NCI-H2029 (cell line): ENCODE results near the gene HBA2.
A peak's percentile ranks its signal among the peaks of the same experiment; 100 is the strongest.
"Not testable (repeated sequence)": the region's sequence is repeated elsewhere in the genome, so short reads cannot be mapped to it uniquely, and the experiment has no call there.

Experiments
- DNase-seq: peaks from one replicate; lab custom pipeline; 2025; lab: John Stamatoyannopoulos, UW

HBA2 gene

DNA sequence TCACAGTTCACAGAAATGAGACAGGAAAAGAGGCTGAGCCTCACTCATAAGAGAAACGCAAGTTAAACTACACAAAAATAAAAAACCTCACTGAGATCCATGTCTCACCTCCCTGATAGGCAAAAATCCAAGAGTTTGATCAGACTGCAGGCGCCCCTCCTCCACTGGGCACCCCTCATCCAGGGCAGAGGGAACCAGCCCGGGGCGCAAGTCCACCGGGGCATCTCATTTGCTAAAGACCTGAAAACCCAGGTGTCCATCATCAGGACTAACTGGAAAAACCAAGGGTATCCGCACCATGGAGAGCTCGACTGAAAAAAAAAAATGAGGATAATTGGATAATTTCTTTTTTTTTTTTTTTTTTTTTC lies 17.7 kb upstream of the HBA2 start:
- no peak for DNase-seq

DNA sequence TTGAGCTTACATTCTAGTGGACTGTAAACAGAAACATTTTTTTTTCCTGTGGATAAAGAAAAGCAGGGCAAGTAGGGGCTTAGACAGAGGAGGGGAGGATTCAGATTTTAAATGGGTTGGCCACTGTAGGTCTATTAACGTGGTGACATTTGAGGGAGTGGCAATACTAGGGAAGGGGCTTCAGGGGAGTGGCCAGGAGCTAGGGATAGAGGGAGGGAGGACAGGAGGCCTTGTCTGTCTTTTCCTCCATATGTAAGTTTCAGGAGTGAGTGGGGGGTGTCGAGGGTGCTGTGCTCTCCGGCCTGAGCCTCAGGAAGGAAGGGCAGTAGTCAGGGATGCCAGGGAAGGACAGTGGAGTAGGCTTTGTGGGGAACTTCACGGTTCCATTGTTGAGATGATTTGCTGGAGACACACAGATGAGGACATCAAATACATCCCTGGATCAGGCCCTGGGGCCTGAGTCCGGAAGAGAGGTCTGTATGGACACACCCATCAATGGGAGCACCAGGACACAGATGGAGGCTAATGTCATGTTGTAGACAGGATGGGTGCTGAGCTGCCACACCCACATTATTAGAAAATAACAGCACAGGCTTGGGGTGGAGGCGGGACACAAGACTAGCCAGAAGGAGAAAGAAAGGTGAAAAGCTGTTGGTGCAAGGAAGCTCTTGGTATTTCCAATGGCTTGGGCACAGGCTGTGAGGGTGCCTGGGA lies 13.4 kb upstream of the HBA2 start:
- DNase-seq: no peak

DNA sequence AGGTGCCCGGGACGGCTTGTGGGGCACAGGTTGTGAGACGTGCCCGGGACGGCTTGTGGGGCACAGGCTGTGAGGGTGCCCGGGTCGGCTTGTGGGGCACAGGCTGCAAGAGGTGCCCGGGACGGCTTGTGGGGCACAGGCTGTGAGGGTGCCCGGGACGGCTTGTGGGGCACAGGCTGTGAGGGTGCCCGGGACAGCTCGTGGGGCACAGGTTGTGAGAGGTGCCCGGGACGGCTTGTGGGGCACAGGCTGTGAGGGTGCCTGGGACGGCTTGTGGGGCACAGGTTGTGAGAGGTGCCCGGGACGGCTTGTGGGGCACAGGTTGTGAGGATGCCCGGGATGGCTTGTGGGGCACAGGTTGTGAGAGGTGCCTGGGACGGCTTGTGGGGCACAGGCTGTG lies 12.4 kb upstream of the HBA2 start:
- DNase-seq: not testable (repeated sequence)

DNA sequence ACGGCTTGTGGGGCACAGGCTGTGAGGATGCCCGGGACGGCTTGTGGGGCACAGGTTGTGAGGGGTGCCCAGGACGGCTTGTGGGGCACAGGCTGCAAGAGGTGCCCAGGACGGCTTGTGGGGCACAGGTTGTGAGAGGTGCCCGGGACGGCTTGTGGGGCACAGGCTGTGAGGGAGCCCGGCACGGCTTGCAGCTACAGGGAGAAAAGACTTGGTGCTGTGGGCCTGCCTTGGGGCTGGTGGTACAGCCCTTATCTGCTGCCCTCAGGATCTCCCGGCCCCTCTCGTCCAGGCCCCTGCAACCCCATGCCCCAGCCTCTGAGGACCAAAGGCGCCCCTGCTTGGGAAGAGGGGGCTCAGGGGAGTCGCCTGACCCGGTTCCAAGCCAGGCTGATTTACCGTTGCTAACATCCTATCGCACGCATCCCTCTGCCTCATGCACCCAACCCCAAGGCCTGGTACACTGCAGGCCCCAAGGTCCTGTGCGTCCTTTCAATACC lies 11.9 kb upstream of the HBA2 start:
- no peak for DNase-seq

DNA sequence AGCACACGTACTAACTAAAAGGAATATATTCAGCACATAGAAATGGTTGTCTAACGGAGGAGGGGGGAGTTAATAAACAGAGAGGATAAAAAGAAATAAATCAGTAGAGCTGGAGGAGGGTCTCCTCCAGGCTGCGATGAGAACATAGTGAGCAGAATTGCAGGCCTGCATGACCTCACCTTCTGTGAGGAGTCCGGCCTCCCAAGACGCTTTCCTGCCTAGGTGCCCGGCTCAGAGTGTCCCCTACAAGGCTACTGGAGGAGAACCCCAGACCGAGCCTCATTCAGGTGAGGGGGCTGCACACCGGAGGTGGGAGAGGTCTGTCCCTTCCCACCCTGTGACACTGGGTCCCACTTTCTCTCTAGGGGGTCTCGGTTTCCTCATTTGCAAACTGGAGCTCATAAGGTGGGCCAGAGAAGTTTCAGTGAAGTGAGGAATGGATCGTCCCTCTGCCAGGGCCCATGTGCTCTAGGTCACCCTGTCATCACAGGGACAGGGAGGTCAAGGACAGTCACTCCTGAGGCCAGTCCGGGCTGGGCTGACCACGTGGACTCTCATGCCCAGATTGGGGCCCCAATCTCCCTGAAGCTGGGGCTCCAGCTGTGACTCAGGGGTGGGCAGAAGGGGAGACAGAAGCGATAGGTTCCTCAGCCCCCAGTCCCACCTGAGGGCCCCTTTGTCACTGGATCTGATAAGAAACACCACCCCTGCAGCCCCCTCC lies 10.2 kb upstream of the HBA2 start:
- DNase-seq: no peak

DNA sequence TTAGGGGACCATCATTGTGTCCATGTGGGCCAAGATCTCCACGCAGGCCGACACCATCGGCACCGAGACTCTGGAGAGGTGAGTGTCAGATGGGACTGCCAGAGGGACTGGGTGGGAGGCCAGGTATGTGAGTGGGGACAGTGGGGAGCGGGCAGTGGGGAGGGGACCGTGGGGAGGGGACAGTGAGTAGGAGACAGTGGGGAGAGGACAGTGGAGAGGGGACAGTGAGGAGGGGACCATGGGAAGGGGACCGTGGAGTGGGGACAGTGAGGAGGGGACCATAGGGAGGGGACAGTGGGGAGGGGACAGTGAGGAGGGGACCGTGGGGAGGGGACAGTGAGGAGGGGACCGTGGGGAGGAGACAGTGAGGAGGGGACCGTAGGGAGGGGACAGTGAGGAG lies 9.5 kb upstream of the HBA2 start:
- DNase-seq: not testable (repeated sequence)

DNA sequence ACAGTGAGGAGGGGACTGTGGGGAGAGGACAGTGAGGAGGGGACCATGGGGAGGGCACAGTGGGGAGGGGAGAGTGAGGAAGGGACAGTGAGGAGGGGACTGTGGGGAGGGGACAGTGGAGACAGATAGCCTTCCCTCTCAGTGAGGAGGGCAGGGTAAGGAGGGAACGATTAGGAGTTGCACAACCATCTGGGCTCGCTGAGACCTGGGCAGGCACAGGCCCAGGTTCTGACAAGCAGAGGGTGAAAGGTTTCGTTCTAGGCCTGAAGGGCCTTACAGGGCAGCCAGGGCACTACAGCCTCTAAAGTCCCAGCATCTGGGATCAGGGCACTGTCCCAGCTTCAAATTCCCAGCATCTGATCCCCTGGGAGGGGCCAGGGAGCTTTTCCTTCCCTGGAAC lies 9.0 kb upstream of the HBA2 start:
- DNase-seq: not testable (repeated sequence)

DNA sequence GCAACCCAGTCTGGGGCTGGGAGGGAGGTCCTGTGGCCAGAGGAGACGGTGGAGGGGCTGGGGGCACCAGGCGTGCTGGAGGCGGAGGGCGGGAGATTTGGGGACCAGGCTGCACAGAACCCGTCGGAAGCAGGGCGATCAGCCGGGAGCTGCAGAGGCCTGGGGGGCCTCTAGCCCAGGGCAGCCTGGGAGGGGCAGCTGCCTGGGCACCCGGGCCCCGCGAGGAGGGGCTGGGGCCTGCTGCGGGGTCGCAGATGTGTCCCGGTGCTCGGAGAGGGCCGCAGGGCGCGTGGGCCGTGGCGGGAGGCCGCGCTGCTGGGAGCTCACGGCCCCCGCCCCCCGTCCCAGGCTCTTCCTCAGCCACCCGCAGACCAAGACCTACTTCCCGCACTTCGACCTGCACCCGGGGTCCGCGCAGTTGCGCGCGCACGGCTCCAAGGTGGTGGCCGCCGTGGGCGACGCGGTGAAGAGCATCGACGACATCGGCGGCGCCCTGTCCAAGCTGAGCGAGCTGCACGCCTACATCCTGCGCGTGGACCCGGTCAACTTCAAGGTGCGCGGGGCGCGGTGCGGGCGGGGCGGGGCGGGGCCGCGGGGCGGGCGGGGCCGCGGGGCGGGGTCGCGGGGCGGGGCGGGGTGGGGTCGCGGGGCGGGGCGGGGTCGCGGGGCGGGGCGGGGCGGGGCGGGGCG lies 8.4 kb upstream of the HBA2 start:
- DNase-seq: not testable (repeated sequence)

DNA sequence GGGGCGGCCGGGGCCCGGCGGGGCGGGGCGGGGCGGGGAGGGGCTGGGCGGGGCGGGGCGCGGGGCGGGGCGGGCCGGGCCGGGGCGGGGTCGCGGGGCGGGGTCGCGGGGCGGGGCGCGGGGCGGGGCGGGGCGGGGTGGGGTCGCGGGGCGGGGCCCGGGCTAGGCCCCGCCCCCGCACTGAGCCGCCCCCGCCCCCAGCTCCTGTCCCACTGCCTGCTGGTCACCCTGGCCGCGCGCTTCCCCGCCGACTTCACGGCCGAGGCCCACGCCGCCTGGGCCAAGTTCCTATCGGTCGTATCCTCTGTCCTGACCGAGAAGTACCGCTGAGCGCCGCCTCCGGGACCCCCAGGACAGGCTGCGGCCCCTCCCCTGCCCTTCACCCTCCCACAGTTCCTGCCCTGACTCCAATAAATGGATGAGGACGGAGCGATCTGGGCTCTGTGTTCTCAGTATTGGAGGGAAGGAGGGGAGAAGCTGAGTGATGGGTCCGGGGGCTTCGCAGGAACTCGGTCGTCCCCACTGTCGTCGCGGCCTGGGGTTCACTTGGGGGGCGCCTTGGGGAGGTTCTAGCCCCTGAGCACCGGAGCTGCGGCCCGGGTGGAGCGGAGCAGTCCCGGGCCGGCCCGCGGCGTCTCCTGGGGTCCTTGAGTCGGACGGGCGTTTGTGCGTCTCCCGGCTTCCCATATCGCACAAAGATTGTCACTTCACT lies 7.7 kb upstream of the HBA2 start:
- DNase-seq: no peak

DNA sequence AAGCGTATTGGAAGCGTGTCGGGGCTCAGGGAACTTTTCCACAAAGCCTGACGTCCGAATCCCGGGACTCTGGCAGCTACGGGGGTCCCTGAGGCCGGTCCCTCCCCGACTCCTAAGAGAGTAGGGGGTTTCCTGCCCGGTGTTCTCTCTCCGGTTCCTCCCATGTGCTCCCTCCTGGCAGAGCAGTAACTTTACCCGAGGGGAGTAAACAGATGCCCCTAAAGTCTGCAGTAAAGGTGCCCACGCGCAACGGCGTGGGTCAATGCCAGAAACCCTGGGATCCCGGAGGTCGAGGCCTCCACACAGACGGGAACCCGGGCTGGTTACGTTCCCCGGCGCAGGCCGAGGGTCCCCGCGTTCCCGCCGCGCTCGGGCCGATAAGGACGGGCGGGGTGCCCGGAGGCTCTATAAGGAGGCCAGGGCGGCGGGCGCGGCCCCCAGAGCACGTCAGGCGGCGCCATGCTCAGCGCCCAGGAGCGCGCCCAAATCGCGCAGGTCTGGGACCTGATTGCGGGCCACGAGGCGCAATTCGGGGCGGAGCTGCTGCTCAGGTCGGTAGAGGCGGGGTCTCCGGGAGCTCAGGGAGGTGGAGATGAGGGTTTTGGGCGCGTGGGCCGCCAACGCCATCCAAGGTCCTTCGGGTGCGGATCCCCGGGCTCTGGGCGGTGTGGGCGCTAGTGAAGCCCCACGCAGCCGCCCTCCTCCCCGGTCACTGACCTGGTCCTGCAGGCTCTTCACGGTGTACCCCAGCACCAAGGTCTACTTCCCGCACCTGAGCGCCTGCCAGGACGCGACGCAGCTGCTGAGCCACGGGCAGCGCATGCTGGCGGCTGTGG lies 6.9 kb upstream of the HBA2 start, which contains the start of gene HBM:
Gene HBM, plus strand, starts transcription at position 440 of the 836 bp plus-strand sequence. Its CDS starts 20 bp downstream, at position 460.
- no peak for DNase-seq

DNA sequence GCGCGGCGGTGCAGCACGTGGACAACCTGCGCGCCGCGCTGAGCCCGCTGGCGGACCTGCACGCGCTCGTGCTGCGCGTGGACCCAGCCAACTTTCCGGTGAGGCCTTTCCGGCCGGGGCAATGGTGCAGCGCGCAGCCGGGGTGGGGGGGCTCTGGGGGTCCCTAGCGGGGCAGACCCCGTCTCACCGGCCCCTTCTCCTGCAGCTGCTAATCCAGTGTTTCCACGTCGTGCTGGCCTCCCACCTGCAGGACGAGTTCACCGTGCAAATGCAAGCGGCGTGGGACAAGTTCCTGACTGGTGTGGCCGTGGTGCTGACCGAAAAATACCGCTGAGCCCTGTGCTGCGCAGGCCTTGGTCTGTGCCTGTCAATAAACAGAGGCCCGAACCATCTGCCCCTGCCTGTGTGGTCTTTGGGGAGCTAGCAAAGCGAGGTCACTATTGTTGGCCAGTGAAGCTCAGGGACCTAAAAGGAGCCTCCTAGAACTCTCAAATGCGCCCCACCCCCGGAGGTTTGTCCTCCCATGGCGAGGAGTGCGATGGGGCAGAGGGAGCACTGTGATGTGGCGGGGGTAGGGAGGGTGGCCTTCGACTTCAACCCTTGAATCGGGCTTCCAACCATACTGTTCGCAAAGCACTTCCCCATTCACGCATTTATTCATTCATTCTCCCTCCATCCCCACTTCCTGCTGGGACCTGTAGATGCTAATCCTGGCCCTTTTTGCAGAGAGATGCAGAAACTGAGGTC lies 6.1 kb upstream of the HBA2 start:
- no peak for DNase-seq

DNA sequence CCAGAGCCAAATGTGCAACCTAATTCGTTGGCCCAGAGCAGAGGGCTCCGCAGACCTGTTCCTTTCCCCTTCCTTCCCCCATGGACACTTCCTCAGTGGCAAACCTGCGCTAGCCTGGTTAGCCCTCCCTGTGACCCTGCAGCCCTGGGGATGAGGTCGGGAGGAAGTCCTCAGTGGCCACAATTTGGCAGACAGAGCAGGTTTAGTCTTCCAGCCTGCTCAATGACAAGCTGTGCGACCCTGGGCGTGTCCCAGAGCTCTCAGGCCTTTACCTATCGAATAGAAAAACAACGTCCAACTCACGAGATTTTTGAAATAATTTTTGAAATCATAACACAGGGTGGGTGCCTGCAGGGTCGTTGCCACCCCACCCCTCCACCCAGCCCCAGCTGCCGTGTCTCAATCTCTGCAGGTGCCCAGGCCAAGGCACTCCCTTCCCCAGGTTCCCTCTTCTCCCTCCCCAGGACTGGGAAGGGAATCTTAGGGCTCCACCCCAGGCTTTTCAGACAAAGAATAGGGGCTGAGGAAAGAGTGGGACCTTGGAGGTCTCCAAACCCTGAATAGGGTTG lies 5.5 kb upstream of the HBA2 start:
- DNase-seq: no peak

DNA sequence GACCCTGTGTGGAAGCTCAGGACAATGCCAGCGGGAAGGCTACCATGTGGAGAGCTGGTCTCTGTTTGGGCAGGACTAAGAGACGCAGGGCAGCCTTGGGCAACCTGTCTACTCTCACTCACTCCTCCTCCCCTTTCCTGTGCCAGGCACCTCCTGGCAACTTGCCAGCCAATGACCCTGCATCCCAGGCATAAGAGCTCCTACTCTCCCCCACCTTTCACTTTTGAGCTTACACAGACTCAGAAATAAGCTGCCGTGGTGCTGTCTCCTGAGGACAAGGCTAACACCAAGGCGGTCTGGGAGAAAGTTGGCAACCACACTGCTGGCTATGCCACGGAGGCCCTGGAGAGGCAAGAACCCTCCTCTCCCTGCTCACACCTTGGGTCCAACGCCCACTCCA lies 4.3 kb upstream of the HBA2 start:
- DNase-seq: peak; percentile 60

DNA sequence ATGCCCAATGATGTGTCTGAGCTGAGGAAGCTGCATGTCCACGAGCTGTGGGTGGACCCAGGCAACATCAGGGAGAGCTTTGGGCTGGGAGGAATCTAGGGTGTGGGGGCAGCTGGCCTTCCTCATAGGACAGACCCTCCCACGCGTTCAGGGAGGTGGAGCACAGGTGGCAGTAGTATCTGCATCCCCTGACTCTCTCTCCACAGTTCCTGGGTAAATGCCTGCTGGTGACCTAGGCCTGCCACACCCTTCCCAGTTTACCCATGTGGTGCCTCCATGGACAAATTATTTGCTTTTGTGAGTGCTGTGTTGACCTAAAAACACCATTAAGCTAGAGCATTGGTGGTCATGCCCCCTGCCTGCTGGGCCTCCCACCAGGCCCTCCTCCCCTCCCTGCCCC lies 3.7 kb upstream of the HBA2 start:
- no peak for DNase-seq

DNA sequence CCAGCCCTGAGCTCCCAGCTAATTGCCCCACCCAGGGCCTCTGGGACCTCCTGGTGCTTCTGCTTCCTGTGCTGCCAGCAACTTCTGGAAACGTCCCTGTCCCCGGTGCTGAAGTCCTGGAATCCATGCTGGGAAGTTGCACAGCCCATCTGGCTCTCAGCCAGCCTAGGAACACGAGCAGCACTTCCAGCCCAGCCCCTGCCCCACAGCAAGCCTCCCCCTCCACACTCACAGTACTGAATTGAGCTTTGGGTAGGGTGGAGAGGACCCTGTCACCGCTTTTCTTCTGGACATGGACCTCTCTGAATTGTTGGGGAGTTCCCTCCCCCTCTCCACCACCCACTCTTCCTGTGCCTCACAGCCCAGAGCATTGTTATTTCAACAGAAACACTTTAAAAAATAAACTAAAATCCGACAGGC lies 2.6 kb upstream of the HBA2 start:
- not testable (repeated sequence) for DNase-seq

DNA sequence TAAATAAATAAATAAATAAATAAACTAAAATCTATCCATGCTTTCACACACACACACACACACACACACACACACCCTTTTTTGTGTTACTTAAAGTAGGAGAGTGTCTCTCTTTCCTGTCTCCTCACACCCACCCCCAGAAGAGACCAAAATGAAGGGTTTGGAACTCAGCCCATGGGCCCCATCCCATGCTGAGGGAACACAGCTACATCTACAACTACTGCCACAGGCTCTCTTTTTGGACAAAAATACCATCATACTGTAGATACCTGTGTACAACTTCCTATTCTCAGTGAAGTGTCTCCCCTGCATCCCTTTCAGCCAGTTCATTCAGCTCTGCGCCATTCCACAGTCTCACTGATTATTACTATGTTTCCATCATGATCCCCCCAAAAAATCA lies 1.9 kb upstream of the HBA2 start:
- no peak for DNase-seq

DNA sequence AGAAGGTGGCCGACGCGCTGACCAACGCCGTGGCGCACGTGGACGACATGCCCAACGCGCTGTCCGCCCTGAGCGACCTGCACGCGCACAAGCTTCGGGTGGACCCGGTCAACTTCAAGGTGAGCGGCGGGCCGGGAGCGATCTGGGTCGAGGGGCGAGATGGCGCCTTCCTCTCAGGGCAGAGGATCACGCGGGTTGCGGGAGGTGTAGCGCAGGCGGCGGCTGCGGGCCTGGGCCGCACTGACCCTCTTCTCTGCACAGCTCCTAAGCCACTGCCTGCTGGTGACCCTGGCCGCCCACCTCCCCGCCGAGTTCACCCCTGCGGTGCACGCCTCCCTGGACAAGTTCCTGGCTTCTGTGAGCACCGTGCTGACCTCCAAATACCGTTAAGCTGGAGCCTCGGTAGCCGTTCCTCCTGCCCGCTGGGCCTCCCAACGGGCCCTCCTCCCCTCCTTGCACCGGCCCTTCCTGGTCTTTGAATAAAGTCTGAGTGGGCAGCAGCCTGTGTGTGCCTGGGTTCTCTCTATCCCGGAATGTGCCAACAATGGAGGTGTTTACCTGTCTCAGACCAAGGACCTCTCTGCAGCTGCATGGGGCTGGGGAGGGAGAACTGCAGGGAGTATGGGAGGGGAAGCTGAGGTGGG lies 657 bp downstream of the HBA2 start:
- DNase-seq: not testable (repeated sequence)

DNA sequence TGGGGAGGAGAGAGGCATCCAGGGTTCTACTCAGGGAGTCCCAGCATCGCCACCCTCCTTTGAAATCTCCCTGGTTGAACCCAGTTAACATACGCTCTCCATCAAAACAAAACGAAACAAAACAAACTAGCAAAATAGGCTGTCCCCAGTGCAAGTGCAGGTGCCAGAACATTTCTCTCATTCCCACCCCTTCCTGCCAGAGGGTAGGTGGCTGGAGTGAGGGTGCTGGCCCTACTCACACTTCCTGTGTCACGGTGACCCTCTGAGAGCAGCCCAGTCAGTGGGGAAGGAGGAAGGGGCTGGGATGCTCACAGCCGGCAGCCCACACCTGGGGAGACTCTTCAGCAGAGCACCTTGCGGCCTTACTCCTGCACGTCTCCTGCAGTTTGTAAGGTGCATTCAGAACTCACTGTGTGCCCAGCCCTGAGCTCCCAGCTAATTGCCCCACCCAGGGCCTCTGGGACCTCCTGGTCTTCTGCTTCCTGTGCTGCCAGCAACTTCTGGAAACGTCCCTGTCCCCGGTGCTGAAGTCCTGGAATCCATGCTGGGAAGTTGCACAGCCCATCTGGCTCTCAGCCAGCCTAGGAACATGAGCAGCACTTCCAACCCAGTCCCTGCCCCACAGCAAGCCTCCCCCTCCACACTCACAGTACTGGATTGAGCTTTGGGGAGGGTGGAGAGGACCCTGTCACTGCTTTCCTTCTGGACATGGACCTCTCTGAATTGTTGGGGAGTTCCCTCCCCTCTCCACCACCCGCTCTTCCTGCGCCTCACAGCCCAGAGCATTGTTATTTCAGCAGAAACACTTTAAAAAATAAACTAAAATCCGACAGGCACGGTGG lies 1.5 kb downstream of the HBA2 start:
- DNase-seq: not testable (repeated sequence)
